Measurements from ENCODE around the gene SCN4B. TPM values are rescaled to one million over a fixed set of nuclear protein-coding genes. Genes with fewer than 3 reads are reported as not detected.
A peak's percentile ranks its signal among the peaks of the same experiment; 100 is the strongest.

Gene SCN4B
- total and polyA plus RNA-seq, 2 of the 8 experiments (the other 6 are each of a cell fraction or from before 2014, with no cell fraction given), result 2.8 to 4.9 TPM

DNA sequence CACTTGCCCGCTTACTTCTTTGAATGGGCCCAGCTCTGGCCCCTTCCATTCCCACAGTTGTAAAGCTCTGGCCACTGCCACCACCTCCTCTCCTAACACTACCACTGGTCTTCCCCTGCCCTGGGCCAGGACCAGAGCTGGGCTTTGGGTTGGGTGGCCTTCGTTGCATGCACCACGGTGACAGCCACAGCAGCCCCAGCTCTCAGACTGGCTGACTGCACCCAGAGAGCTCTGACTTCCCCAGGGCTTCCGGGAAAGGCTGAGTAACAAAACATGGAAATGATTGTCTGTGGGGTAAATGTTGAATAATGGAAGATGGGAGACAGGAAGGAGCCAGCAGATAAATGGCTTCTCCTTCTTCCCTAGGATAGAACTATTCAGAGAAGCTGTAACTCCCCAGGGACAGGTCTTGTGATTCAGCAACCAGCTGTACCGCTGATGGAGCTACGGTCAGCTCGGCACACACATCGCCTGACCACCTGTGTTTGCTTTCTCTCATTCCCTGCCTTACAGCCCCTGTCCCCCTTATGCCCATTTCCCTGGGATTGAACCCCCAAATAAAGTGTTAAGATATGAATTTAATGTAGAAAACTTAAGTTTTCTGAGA, 27.6 kb downstream of the SCN4B start:
- Histone ChIP-seq H2BK12ac (ENCODE audit: low read depth, low read length) (no peak overlapping the region), H3K9me3 (ENCODE audit: insufficient read depth in 2 of 2, low read depth in 1 of 2, low read length in 1 of 2) (no peaks in the 10 kb centered on the region), H4K5ac (ENCODE audit: insufficient read length, low read depth, low read length) (no peak overlapping the region), H3K4ac (replicated peaks; ENCODE audit: insufficient read length, low read depth, low read length) (peak overlapping the region; percentile 8), H3K36me3 (ENCODE audit: control insufficient read depth in 2 of 4, insufficient read depth in 4 of 4, low read length in 3 of 4) (no peaks in the 10 kb centered on the region), H3K79me2 (ENCODE audit: control insufficient read depth in 1 of 2, insufficient read depth in 2 of 2, low read length in 2 of 2) (no peaks in the 10 kb centered on the region), H3K4me1 (replicated peaks in 1 of 4; ENCODE audit: control insufficient read depth in 3 of 4, insufficient read depth in 4 of 4, low read length in 3 of 4) (peaks cover 0 to 2% (median 0%) of the 10 kb centered on the region in 4 experiments; a peak in 1 of 7 replicates), H3K23ac (ENCODE audit: insufficient read length) (no peak overlapping the region), H2BK15ac (ENCODE audit: low read length) (no peak overlapping the region), H2AFZ (ENCODE audit: low read length) (no peak overlapping the region), H2BK20ac (ENCODE audit: low read length) (no peak overlapping the region), H4K8ac (ENCODE audit: extremely low read depth, insufficient read depth, low read length) (no peak overlapping the region), H3K4me2 (ENCODE audit: insufficient read depth in 1 of 2, low read depth in 2 of 2, low read length in 2 of 2) (no peak overlapping the region), H3K9ac (replicated peaks in 1 of 4; ENCODE audit: extremely low read depth in 1 of 4, low read depth in 3 of 4, low read length in 3 of 4) (no peak overlapping the region), H4K91ac (replicated peaks; ENCODE audit: insufficient read length, low read length) (no peak overlapping the region), H3K4me3 (ENCODE audit: extremely low read depth in 1 of 4, insufficient read depth in 2 of 4, low read depth in 3 of 4, low read length in 4 of 4) (no peak overlapping the region), H2BK120ac (replicated peaks; ENCODE audit: low read depth, low read length) (no peak overlapping the region), H3K79me1 (ENCODE audit: low read depth, low read length) (no peaks in the 10 kb centered on the region), H4K20me1 (replicated peaks in 1 of 2; ENCODE audit: control insufficient read depth in 1 of 2, insufficient read depth in 2 of 2, low read length in 2 of 2) (no peaks in the 10 kb centered on the region), H3K14ac (ENCODE audit: insufficient read length) (no peak overlapping the region), H3K23me2 (ENCODE audit: low read depth, low read length) (no peaks in the 10 kb centered on the region; the same call in 1 of the 2 replicates), H2BK5ac (ENCODE audit: low read depth, low read length) (no peak overlapping the region), H3K27me3 (replicated peaks in 1 of 4; ENCODE audit: control insufficient read depth in 3 of 4, extremely low read depth in 1 of 4, insufficient read depth in 3 of 4, low read length in 3 of 4) (no peaks in the 10 kb centered on the region), H3K27ac (ENCODE audit: low read depth, low read length) (no peak overlapping the region), H3K18ac (ENCODE audit: extremely low read depth, low read length) (no peak overlapping the region), H2AK5ac (ENCODE audit: low read depth, low read length) (no peak overlapping the region), H3K56ac (replicated peaks; ENCODE audit: insufficient read length, low read depth, low read length) (no peak overlapping the region)
- no peak for DNase-seq (ENCODE audit: low read depth in 1 of 2, low spot score in 2 of 2)
- FAIRE-seq, result no peak
- POLR2A ChIA-PET (ENCODE audit: partially characterized antibody), result interaction anchor here (1.7 kb wide), 1 partner anchor 8 kb away, joined by 6 read pairs; no protein-coding TSS in a partner anchor
- WGBS, 2 experiments (ENCODE audit: extremely low coverage in 1 of 2, insufficient coverage in 1 of 2, insufficient read length in 1 of 2, insufficient replicate concordance in 2 of 2, low coverage in 1 of 2, low lambda C conversion rate in 2 of 2, missing lambda C conversion rate in 1 of 2), result 89% methylated on average over 8 of the region's 8 CpGs; no CpG with 5 or more reads in 1 of the 2 experiments
- CTCF ChIA-PET (ENCODE audit: partially characterized antibody), result interaction anchor here (0.5 to 1.8 kb wide), 9 partner anchors 9 to 1231 kb away, joined by 3 to 7 read pairs (median 3); no protein-coding TSS in a partner anchor
- no peak for TF ChIP-seq POLR2A (IDR thresholded peaks at IDR 0.05; ENCODE audit: control extremely low read depth in 1 of 2, low read depth in 2 of 2, low read length in 2 of 2)
- TF ChIP-seq, protein P1, sequence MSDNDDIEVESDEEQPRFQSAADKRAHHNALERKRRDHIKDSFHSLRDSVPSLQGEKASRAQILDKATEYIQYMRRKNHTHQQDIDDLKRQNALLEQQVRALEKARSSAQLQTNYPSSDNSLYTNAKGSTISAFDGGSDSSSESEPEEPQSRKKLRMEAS (IDR thresholded peaks at IDR 0.05), result no peak
- TF ChIP-seq FOSL1 (IDR thresholded peaks at IDR 0.05; ENCODE audit: insufficient read depth, low read depth, low read length), result no peak

All from H1 (cell line).